A673 (cell line): ENCODE measurements around the gene TAC1. TPM values are rescaled to one million over a fixed set of nuclear protein-coding genes. Genes with fewer than 3 reads are reported as not detected.
A peak's percentile ranks its signal among the peaks of the same experiment; 100 is the strongest.

Source experiments
- BruUV-seq: library from RNA; stranded (reverse); fragments of 400-500 nt; replicated peaks from 2 replicates; lab custom pipeline; 2021; lab: Mats Ljungman, UMichigan
- CTCF ChIA-PET: fragments of 300-600 bp; sonication (Branson Sonifier 250); formaldehyde crosslinking; loops from one replicate; lab custom pipeline; 2022; ENCODE audit warnings: antibody characterized with exemption; lab: Charles Lee
- POLR2A ChIA-PET: fragments of 300-600 bp; sonication (Branson Sonifier 250); formaldehyde crosslinking; loops from one replicate; lab custom pipeline; 2022; ENCODE audit warnings: antibody characterized with exemption; ENCODE audit not compliant: low non-redundant PET; lab: Charles Lee
- DNase-seq: peaks from one replicate; pipeline ENCODE4 v3.0.0-alpha.2; 2015; ENCODE audit warnings: low spot score
- H3K27ac ChIP-seq: fragments of 200-600 bp; sonication (generic); 2 replicates; pipeline ENCODE4 v1.5.1; 2016; ENCODE audit warnings: mixed run types, low read depth, mild to moderate bottlenecking, mixed read lengths, antibody characterized with exemption, low read length; ENCODE audit not compliant: poor library complexity, severe bottlenecking
- H3K27me3 ChIP-seq: fragments of 200-600 bp; sonication (generic); replicated peaks from 2 replicates; pipeline ENCODE4 v1.6.1; 2017; ENCODE audit warnings: mixed run types, low read depth, mild to moderate bottlenecking, mixed read lengths, antibody characterized with exemption, low read length; ENCODE audit not compliant: insufficient read depth, poor library complexity
- H3K36me3 ChIP-seq: fragments of 200-600 bp; sonication (generic); 2 replicates; pipeline ENCODE4 v1.6.1; 2016; ENCODE audit warnings: mixed run types, mild to moderate bottlenecking, mixed read lengths, antibody characterized with exemption, low read length; ENCODE audit not compliant: insufficient read depth, poor library complexity, severe bottlenecking
- H3K4me1 ChIP-seq: fragments of 200-600 bp; sonication (generic); 2 replicates; pipeline ENCODE4 v1.6.1; 2017; ENCODE audit warnings: mixed run types, mild to moderate bottlenecking, mixed read lengths, antibody characterized with exemption, low read length; ENCODE audit not compliant: insufficient read depth, poor library complexity, severe bottlenecking
- H3K4me3 ChIP-seq: fragments of 200-600 bp; sonication (generic); 2 replicates; pipeline ENCODE4 v1.5.1; 2016; ENCODE audit warnings: low read depth, mixed run types, mild to moderate bottlenecking, mixed read lengths, low read length; ENCODE audit not compliant: poor library complexity, severe bottlenecking
- H3K9me3 ChIP-seq: fragments of 200-600 bp; sonication (generic); 2 replicates; pipeline ENCODE4 v1.6.1; 2016; ENCODE audit warnings: mixed run types, low read depth, mild to moderate bottlenecking, mixed read lengths, antibody characterized with exemption, low read length; ENCODE audit not compliant: poor library complexity, severe bottlenecking
- EZH2 ChIP-seq: fragments of 200-600 bp; sonication (generic); IDR thresholded peaks from 2 replicates; pipeline ENCODE4 v1.6.1; 2017; ENCODE audit warnings: borderline replicate concordance, low read depth, mild to moderate bottlenecking, mixed read lengths, antibody characterized with exemption, low read length; ENCODE audit not compliant: poor library complexity, severe bottlenecking
- intact Hi-C: fragments of 100-400 bp; cut with micrococcal nuclease; formaldehyde crosslinking; loops from one replicate; pipeline ENCODE4 v1.10.0; 2022; ENCODE audit not compliant: unreplicated experiment
- total RNA-seq: library from RNA; stranded (reverse); gene quantifications from 2 replicates; pipeline ENCODE4 v1.2.3, GENCODE V29; 2021
- TF ChIP-seq, protein P1 (sequence below): fragments of 300-800, 200-600 bp; sonication (generic); conservative IDR thresholded peaks from 2 replicates; pipeline ENCODE4 v1.5.1; 2017; ENCODE audit warnings: low read depth, mild to moderate bottlenecking, antibody characterized with exemption, low read length, moderate library complexity, mixed read lengths

The TAC1 gene
- total RNA-seq, 1 experiment from 2014 or later = 1.1 TPM

DNA sequence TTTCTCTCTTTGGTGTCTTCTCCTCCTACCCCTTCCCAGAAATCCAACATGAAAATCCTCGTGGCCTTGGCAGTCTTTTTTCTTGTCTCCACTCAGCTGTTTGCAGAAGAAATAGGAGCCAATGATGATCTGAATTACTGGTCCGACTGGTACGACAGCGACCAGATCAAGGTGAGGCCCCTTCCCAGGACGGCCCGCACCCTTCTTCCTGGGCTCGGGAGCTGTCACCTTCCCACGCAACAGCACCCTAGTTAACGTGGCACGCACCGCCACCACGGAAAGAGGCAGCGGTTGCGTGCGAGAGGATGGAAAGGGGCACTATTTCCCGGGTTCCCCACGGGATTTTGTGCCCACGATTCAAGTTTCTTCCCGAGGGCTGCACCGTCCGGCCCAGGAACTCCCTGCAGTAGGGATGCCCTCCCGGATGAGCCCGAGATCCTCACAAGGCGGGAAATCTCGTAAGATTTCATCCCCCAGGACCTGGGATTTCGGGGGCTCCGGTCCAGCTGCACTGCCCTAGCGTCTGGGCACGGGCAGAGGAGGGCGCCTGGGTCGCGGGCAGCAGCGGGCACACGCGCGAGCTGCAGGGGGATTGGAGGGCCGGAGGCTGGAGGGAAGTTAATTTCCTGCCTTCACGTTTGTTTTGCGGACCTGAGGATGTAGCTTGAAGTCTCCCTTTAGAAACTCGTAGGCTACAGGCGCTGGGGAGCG lies 834 bp downstream of the TAC1 start:
- TF ChIP-seq EZH2 = peak; percentile 72
- TF ChIP-seq, protein P1, sequence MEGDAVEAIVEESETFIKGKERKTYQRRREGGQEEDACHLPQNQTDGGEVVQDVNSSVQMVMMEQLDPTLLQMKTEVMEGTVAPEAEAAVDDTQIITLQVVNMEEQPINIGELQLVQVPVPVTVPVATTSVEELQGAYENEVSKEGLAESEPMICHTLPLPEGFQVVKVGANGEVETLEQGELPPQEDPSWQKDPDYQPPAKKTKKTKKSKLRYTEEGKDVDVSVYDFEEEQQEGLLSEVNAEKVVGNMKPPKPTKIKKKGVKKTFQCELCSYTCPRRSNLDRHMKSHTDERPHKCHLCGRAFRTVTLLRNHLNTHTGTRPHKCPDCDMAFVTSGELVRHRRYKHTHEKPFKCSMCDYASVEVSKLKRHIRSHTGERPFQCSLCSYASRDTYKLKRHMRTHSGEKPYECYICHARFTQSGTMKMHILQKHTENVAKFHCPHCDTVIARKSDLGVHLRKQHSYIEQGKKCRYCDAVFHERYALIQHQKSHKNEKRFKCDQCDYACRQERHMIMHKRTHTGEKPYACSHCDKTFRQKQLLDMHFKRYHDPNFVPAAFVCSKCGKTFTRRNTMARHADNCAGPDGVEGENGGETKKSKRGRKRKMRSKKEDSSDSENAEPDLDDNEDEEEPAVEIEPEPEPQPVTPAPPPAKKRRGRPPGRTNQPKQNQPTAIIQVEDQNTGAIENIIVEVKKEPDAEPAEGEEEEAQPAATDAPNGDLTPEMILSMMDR = no peak
- no peak overlapping the region for H3K27ac ChIP-seq
- intact Hi-C loops = no loop called here
- no peaks in the 10 kb centered on the region for H3K36me3 ChIP-seq
- ChIA-PET POLR2A (no interaction called here), CTCF (no interaction called here)
- no peaks in the 10 kb centered on the region for H3K9me3 ChIP-seq
- peaks cover 9% of the 10 kb centered on the region for H3K4me1 ChIP-seq
- H3K4me3 ChIP-seq = peak overlapping the region; percentile 20
- no TSS peak for BruUV-seq
- no peak for DNase-seq
- peaks cover 98% of the 10 kb centered on the region for H3K27me3 ChIP-seq

DNA sequence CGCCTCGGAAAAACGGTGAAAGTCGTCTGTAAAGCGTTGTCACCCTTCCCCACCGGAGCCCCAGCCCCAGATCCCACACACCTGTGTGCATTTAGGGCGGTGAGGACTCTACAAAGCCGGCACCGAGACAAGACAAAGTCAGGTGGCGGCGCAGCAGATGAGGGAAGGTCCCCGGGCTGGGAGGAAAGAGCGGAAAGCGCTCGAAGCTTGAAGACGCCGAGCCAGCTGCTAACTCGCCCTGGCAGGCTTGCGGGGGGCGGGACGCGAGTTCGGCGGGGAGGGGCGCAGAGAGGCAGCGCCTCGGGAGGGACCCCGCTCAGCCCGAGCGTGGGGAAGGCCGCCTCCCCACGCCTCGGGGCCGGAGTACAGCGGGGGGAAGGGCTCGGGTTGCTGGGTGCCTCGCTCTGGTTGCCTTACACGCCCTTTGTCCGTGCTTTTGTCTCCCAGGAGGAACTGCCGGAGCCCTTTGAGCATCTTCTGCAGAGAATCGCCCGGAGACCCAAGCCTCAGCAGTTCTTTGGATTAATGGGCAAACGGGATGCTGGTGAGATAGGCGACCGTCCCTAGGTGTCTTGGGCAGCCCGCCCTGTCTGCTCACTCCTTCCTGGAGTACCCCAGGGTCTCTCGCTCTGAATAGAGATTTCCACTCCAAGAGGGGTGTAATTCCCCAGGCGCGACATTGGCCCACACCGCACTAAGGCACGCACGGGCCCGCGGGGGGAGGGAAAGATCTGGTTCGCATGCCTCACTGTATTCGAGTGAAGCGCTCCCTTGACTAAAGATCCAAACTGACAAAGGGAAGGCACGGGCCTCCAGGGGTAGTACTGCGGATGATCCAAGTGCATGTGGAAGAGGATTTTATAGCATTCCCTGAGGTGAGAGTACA lies 1.6 kb downstream of the TAC1 start:
- no peak overlapping the region for H3K27ac ChIP-seq
- intact Hi-C loops = no loop called here
- ChIA-PET CTCF (no interaction called here), POLR2A (no interaction called here)
- TF ChIP-seq, protein P1 = no peak
- peak; percentile 37 for TF ChIP-seq EZH2
- H3K4me3 ChIP-seq = peak overlapping the region; percentile 20
- H3K4me1 ChIP-seq = peaks cover 9% of the 10 kb centered on the region
- H3K9me3 ChIP-seq = no peaks in the 10 kb centered on the region
- no TSS peak for BruUV-seq
- no peaks in the 10 kb centered on the region for H3K36me3 ChIP-seq
- no peak for DNase-seq
- H3K27me3 ChIP-seq = peaks cover 94% of the 10 kb centered on the region

DNA sequence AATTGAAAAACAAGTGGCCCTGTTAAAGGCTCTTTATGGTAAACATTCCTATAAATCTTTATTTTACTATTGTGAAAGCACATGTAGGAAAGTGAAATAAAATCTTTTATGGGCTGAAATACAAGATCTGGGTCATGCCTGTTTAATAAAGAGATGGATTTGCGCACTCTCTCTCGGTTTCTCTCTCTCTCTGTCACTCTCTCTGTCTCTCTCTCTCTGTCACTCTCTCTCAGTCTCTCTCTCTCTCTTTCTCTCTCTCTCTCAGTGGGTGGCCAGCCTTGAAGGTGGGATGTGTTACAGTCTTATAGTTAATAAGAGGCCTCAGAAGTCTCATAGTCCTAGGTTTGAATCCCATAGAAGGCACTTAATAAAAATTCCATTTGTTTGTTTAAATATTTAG lies 2.4 kb downstream of the TAC1 start:
- intact Hi-C loops = no loop called here
- TF ChIP-seq, protein P1 = no peak
- BruUV-seq = no TSS peak
- no peak for DNase-seq
- H3K4me1 ChIP-seq = peaks cover 9% of the 10 kb centered on the region
- H3K9me3 ChIP-seq = no peaks in the 10 kb centered on the region
- no peak overlapping the region for H3K27ac ChIP-seq
- no peaks in the 10 kb centered on the region for H3K36me3 ChIP-seq
- ChIA-PET CTCF (no interaction called here), POLR2A (no interaction called here)
- no peak overlapping the region for H3K4me3 ChIP-seq
- peaks cover 87% of the 10 kb centered on the region for H3K27me3 ChIP-seq
